Measurements from ENCODE around the gene ANO7. TPM values are rescaled to one million over a fixed set of nuclear protein-coding genes. Genes with fewer than 3 reads are reported as not detected.

The ANO7 gene
- total RNA-seq, 1 experiment from 2014 or later: 5.2 TPM

GRCh38 chr2:241184901-241185300, 3.6 kb upstream of the ANO7 start:
- no peak overlapping the region for H2AK5ac ChIP-seq (ENCODE audit: insufficient read length, low read length)
- no peak overlapping the region for H3K23ac ChIP-seq (ENCODE audit: insufficient read length, low read depth, low read length)
- no peak overlapping the region for H2BK12ac ChIP-seq (ENCODE audit: insufficient read length, low read depth, low read length)
- H3K27me3 Mint-ChIP-seq (ENCODE audit: low read depth): no peaks in the 10 kb centered on the region; the same call in 1 of the 2 replicates
- no CpG with 5 or more reads among the region's 9 CpGs for WGBS (ENCODE audit: extremely low coverage, insufficient read length, low lambda C conversion rate)
- H3K27ac ChIP-seq (ENCODE audit: insufficient read length, low read depth, low read length): no peak overlapping the region
- no peaks in the 10 kb centered on the region for H3K9me3 ChIP-seq (ENCODE audit: control insufficient read depth, low read depth, low read length)
- no peaks in the 10 kb centered on the region for H3K23me2 ChIP-seq (ENCODE audit: insufficient read length, low read depth, low read length, poor library complexity, severe bottlenecking)
- DNase-seq: no peak
- H3K9ac ChIP-seq (ENCODE audit: extremely low read depth, insufficient read length, low read length): no peak overlapping the region
- no peak overlapping the region for H3K56ac ChIP-seq (ENCODE audit: insufficient read length, low read depth, low read length)
- no peak overlapping the region for H2BK5ac ChIP-seq (ENCODE audit: insufficient read length, low read length)
- H4K5ac ChIP-seq (ENCODE audit: insufficient read length, low read depth, low read length): no peak overlapping the region
- no peak overlapping the region for H4K8ac ChIP-seq (replicated peaks; ENCODE audit: insufficient read length, low read depth, low read length)
- H3K18ac ChIP-seq (ENCODE audit: insufficient read length, low read depth, low read length): no peak overlapping the region
- no peak overlapping the region for H2AFZ ChIP-seq (ENCODE audit: low read length)
- no peak overlapping the region for H4K91ac ChIP-seq (ENCODE audit: insufficient read length, low read depth, low read length)
- H3K4me1 Mint-ChIP-seq: peaks cover 8 to 13% of the 10 kb centered on the region in 2 experiments
- no peak overlapping the region for H3K14ac ChIP-seq (ENCODE audit: insufficient read depth, low read length)
- no peak overlapping the region for H2BK15ac ChIP-seq (ENCODE audit: low read depth, low read length)
- H3T11ph ChIP-seq (ENCODE audit: low read length): no peak overlapping the region
- H3K4me1 ChIP-seq (ENCODE audit: insufficient read depth, low read length): no peaks in the 10 kb centered on the region
- no peak overlapping the region for H2BK20ac ChIP-seq (ENCODE audit: low read depth, low read length, poor library complexity, severe bottlenecking)
- no peak overlapping the region for H3K4ac ChIP-seq (ENCODE audit: low read depth, low read length)
- no peaks in the 10 kb centered on the region for H3K79me2 ChIP-seq (ENCODE audit: insufficient read depth, low read length)
- no peaks in the 10 kb centered on the region for H3K9me3 Mint-ChIP-seq
- H2BK120ac ChIP-seq (ENCODE audit: low read depth, low read length, poor library complexity, severe bottlenecking): no peak overlapping the region
- no peak overlapping the region for H3K4me3 Mint-ChIP-seq
- no peaks in the 10 kb centered on the region for H3K79me1 ChIP-seq (ENCODE audit: insufficient read depth, low read depth, low read length, poor library complexity, severe bottlenecking)
- H3K4me2 ChIP-seq (ENCODE audit: insufficient read depth, insufficient read length, low read length): no peak overlapping the region
- no peak for TF ChIP-seq CTCF (conservative IDR thresholded peaks at IDR 0.05)
- H3K27ac Mint-ChIP-seq: peak overlapping the region in 1 of 3 experiments; percentile 59; a peak in 3 of 7 replicates
- H3K36me3 Mint-ChIP-seq (ENCODE audit: insufficient read depth in 1 of 3, low read depth in 3 of 3): peaks cover 0 to 2% (median 0%) of the 10 kb centered on the region in 3 experiments; a peak in 1 of 7 replicates
- no peaks in the 10 kb centered on the region for H4K20me1 ChIP-seq (ENCODE audit: control insufficient read depth, insufficient read depth, insufficient read length)
- no peaks in the 10 kb centered on the region for H3K27me3 ChIP-seq (ENCODE audit: insufficient read depth, low read length)
